AG04449 (cell line): ENCODE data around the gene DIP2C.

ENCODE experiments used
- CTCF ChIA-PET: fragments of 350-600 bp; formaldehyde crosslinking; extraction: SDS; loops from one replicate; lab custom pipeline; 2021; ENCODE audit warnings: antibody characterized with exemption; lab: Yijun Ruan, JAX
- POLR2A ChIA-PET: fragments of 400-600, 350-600 bp; formaldehyde crosslinking; extraction: SDS; loops from one replicate; lab custom pipeline; 2020; ENCODE audit warnings: antibody characterized with exemption, inconsistent platforms; lab: Yijun Ruan, JAX
- DNase-seq: peaks from one replicate; pipeline ENCODE4 v3.0.0-alpha.2; 2010; ENCODE audit warnings: low read depth, low spot score
- H3K4me3 ChIP-seq: 2 replicates; pipeline ENCODE4 v1.5.1; 2011; ENCODE audit warnings: low read depth, mild to moderate bottlenecking, control low read depth, low read length
- TF ChIP-seq, protein P1 (sequence below): IDR thresholded peaks from one replicate; pipeline ENCODE4 v1.5.1; 2011; ENCODE audit warnings: mild to moderate bottlenecking, moderate library complexity, low read length, control low read depth, inconsistent platforms; ENCODE audit not compliant: insufficient read depth; ENCODE audit errors: missing control alignments

DIP2C gene

DNA sequence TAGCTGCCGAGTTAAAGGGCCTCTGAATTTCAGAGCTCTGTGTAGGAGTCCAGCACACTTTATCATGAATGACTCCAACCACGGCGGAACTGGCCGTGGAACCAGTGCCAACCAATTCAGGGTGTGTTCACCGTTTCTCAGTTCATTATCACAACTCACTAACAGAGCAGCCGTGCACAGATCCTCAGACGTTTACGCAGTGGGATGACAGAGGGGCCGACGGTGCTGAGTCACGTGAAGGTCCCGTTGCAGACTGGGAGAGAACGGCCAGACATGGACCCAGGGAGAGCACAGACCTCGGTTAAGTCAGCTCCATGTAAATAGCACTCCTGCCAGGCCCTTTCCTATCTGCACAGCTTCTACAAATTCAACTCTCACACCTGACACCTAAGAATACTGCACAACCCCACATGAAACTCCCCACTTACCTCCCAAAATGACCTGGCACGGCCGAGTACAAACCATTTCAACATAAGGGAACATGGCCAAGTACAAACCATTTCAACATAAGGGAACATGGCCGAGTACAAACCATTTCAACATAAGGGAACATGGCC is 95.5 kb downstream of the DIP2C start:
- TF ChIP-seq, protein P1, sequence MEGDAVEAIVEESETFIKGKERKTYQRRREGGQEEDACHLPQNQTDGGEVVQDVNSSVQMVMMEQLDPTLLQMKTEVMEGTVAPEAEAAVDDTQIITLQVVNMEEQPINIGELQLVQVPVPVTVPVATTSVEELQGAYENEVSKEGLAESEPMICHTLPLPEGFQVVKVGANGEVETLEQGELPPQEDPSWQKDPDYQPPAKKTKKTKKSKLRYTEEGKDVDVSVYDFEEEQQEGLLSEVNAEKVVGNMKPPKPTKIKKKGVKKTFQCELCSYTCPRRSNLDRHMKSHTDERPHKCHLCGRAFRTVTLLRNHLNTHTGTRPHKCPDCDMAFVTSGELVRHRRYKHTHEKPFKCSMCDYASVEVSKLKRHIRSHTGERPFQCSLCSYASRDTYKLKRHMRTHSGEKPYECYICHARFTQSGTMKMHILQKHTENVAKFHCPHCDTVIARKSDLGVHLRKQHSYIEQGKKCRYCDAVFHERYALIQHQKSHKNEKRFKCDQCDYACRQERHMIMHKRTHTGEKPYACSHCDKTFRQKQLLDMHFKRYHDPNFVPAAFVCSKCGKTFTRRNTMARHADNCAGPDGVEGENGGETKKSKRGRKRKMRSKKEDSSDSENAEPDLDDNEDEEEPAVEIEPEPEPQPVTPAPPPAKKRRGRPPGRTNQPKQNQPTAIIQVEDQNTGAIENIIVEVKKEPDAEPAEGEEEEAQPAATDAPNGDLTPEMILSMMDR, result no peak
- DNase-seq, result no peak
- POLR2A ChIA-PET, result no interaction called here
- CTCF ChIA-PET, result no interaction called here
- H3K4me3 ChIP-seq, result no peak overlapping the region

DNA sequence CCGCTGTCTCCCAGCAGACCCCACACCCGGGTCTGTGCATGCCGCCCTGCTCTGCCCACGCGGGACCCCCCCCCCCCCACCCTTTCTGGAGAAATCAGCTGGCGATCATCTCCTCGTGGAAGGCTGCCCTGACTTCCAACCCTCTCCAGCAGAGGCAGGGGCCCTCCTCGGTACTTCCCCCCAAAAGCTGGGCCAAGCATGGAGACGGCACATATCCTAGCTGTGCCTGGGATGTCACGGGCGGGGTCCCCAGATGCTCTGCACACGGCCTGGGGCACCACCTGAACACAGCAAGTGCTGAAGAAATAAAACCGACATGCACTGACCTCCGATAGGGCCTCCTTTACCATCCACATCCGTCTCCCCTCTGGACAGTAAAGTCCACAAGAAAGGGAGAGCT is 96.0 kb downstream of the DIP2C start:
- TF ChIP-seq, protein P1, result no peak
- ChIA-PET POLR2A (no interaction called here), CTCF (no interaction called here)
- DNase-seq, result no peak
- H3K4me3 ChIP-seq, result no peak overlapping the region

DNA sequence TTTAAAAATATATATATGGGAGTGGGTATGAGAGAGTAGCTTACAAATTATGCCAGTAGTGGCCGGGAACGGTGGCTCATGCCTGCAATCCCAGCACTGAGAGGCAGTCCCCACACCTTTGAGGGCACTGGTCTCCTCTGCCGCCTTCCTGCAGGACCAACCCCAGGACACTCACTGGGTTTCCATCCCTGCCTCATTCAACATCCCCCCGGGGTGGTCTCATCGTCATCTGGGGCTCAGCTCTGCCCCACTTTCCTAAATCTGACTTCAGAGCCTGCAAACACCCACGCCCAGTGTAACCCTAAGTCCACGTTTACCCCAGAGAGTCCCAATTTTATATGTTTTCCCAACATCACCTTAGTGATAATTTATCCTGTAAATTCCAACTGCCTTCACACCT is 96.5 kb downstream of the DIP2C start:
- CTCF ChIA-PET, result no interaction called here
- TF ChIP-seq, protein P1, result no peak

DNA sequence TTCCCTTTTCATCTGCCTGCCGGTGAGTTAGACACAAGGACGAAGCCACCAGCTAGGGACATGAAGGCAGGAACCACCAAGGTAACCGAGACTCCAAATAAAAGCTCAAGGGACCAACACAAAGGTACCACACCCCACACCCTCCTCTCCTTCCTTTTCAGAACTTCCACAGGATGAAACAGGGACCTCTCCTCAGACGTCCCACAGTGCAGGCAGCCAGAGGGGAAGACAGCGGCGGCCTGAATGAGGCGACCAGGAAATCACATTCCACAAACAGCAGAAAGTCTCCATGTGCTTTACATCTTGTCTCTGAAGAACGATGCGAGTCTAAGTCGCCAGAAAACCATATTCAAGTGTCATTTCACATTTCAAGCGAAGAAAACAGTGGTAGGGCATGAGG is 97.8 kb downstream of the DIP2C start:
- ChIA-PET POLR2A (no interaction called here), CTCF (no interaction called here)
- no peak overlapping the region for H3K4me3 ChIP-seq
- no peak for DNase-seq
- TF ChIP-seq, protein P1, result no peak

More for the DNA sequence above, 96.5 kb downstream of the DIP2C start:
- POLR2A ChIA-PET, result no interaction called here
- no peak for DNase-seq
- no peak overlapping the region for H3K4me3 ChIP-seq

DNA sequence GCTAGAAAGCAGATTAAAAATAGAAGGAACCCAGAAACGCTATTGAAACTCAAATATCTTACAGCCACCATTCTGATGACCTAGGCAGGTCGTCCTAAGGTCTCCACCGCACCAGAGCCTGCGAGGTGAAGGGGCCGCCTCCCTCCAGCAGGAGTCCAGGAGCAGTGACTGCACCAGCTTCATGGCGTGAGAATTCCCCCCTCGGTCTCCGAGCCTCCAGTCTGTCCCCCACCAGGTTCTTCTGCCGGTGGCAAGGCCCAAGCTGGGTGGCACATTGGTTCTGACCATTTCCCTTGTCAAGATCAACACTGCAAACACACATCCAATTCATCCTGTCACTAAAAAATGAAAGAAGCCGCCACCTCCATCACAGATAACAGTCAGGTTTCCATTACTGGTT is 98.7 kb downstream of the DIP2C start:
- TF ChIP-seq, protein P1, result no peak
- no peak for DNase-seq
- no peak overlapping the region for H3K4me3 ChIP-seq
- ChIA-PET CTCF (interaction anchor here (1.0 kb wide), 1 partner anchor 219 kb away, joined by 3 read pairs; no protein-coding TSS in a partner anchor), POLR2A (no interaction called here)

DNA sequence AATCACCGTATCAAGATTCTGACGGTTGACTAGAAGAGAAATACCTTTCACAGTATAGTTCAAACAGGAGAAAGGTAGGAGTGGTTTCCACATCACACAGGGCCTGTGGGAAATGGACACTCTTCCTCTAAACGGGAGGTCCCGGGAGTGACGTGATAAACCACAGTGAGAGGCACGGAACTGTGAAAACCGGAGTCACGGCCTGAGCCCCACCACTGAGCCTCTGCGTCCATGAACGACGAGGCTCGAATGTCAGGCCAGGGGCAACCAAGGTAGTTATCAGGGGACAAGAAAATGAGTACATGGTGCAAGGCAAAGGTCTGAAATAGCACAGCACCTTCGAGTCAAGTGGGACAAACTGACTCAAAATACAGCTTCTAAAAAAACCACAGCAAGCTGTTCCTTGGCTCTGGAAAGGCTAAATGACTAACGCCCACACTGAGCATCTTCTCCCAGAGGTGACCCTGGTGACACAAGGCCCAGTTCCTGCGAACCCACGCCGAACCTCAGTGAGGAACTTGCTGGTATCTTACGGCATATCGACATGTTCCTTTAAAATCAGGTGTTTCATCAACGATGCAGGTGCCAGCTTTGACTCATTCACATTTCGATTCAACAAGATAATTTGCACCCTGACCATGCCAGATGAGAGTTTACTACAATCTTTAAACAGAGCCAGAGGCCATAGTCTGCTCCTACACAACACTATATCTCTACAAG is 99.3 kb downstream of the DIP2C start:
- ChIA-PET POLR2A (no interaction called here), CTCF (interaction anchor here (1.0 kb wide), 1 partner anchor 220 kb away, joined by 3 read pairs; no protein-coding TSS in a partner anchor)
- TF ChIP-seq, protein P1, result no peak
- DNase-seq, result no peak
- H3K4me3 ChIP-seq, result no peak overlapping the region
